ENCODE measurements around the gene GDPD5. TPM values are rescaled to one million over a fixed set of nuclear protein-coding genes. Genes with fewer than 3 reads are reported as not detected.

GDPD5 gene
- total and polyA plus RNA-seq, 10 of the 15 experiments (the other 5 are each of a cell fraction or from before 2014, with no cell fraction given) = 0.10 to 30.0 (median 6.7) TPM

DNA sequence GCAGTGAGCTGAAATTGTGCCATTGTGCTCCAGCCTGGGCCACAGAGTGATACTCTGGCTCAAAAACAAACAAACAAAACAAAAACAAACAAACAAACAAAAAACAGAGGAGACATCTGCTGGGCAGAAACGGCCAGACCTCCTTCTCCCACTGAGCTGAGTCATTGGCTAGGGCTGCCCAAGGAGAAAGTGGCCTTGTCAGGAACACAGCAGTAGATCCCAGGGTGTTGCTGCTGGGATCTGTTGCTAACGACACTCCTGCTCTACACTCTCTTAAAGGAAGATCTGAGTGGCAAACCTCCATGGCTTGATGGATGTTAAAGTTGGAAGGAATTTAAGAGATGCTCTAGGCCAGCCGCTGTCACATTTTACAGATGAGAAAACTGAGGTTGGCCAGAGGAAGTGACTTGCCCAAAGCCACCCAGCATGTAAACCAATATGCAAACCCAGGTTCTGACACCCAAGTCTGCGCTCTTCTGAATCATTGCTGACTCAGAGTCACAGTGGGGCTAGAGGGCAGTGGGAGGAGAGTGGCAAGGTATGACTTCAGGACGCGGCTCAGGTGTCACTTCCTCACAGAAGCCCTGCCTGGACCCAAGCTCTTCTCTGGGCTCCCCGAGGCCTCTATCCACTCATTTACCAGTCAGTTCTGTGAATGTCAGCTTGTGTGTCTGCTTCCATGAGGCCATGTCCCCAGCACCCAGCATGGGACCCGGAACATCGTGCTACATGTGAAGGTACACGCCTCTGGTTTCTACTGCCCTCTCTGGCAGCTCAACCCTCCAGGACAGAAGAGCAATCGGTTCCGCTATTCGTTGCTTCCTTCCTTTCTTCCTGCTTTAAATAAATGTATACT lies 11.3 kb upstream of the GDPD5 start (continued):
- TF ChIP-seq PAX5 (IDR thresholded peaks at IDR 0.05; ENCODE audit: borderline replicate concordance, low read depth, low read length) (peak; percentile 39; the same call in 1 of the 2 replicates), NR2C1 (IDR thresholded peaks at IDR 0.05) (no peak), NRF1 (conservative IDR thresholded peaks at IDR 0.05; ENCODE audit: low read depth, low read length) (no peak), ZNF217 (IDR thresholded peaks at IDR 0.05) (peak; percentile 55; the same call in 1 of the 2 replicates), EP300 (IDR thresholded peaks at IDR 0.05; ENCODE audit: borderline replicate concordance in 1 of 2, control insufficient read depth in 1 of 2, low read depth in 2 of 2, low read length in 2 of 2) (no peak), KAT2A (conservative IDR thresholded peaks at IDR 0.05; ENCODE audit: control insufficient read depth, low read depth, low read length) (no peak), IKZF1 (conservative IDR thresholded peaks at IDR 0.05) (peak; percentile 19; the same call in 1 of the 2 replicates), MTA2 (IDR thresholded peaks at IDR 0.05; ENCODE audit: low read depth) (0 out of 2 replicates have a peak, but pooled peaks have one; percentile 14), POU2F2 (IDR thresholded peaks at IDR 0.05; ENCODE audit: borderline replicate concordance, low read depth, low read length) (peak; percentile 97), EGR1 (IDR thresholded peaks at IDR 0.05; ENCODE audit: borderline replicate concordance in 1 of 2, low read depth in 2 of 2, low read length in 2 of 2) (no peak), RUNX3 (IDR thresholded peaks at IDR 0.05; ENCODE audit: low read length) (peak; percentile 72), USF2 (IDR thresholded peaks at IDR 0.05; ENCODE audit: borderline replicate concordance, low read depth, low read length) (no peak), KLF5 (IDR thresholded peaks at IDR 0.05; ENCODE audit: partially characterized antibody) (no peak)
- TF ChIP-seq, protein P1, sequence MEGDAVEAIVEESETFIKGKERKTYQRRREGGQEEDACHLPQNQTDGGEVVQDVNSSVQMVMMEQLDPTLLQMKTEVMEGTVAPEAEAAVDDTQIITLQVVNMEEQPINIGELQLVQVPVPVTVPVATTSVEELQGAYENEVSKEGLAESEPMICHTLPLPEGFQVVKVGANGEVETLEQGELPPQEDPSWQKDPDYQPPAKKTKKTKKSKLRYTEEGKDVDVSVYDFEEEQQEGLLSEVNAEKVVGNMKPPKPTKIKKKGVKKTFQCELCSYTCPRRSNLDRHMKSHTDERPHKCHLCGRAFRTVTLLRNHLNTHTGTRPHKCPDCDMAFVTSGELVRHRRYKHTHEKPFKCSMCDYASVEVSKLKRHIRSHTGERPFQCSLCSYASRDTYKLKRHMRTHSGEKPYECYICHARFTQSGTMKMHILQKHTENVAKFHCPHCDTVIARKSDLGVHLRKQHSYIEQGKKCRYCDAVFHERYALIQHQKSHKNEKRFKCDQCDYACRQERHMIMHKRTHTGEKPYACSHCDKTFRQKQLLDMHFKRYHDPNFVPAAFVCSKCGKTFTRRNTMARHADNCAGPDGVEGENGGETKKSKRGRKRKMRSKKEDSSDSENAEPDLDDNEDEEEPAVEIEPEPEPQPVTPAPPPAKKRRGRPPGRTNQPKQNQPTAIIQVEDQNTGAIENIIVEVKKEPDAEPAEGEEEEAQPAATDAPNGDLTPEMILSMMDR (IDR thresholded peaks at IDR 0.05 in 2 of 3, conservative IDR thresholded peaks at IDR 0.05 in 1 of 3; ENCODE audit: control insufficient read depth in 2 of 3, extremely low read depth in 1 of 3, insufficient read depth in 1 of 3, low read depth in 3 of 3, low read length in 3 of 3) = peak in 2 of 3 experiments; percentile 15 to 20; a peak in 1 of 6 replicates
